ENCODE measurements around the gene OR52W1. TPM values are rescaled to one million over a fixed set of nuclear protein-coding genes. Genes with fewer than 3 reads are reported as not detected.

Gene OR52W1
- total RNA-seq, 1 donor: not detected

GRCh38 chr11:6237266-6237665 is 38.2 kb downstream of the OR52W1 start:
- TF ChIP-seq CTCF (IDR thresholded peaks at IDR 0.05; ENCODE audit: extremely low read depth, low read depth, low read length): no peak
- Histone ChIP-seq H3K79me2 (ENCODE audit: insufficient read depth, low read length) (peaks cover 22% of the 10 kb centered on the region), H2AFZ (ENCODE audit: low read length) (no peak overlapping the region), H4K20me1 (ENCODE audit: insufficient read depth, low read length) (no peaks in the 10 kb centered on the region), H3K27me3 (ENCODE audit: insufficient read depth, low read length) (no peaks in the 10 kb centered on the region), H3K4me3 (ENCODE audit: insufficient read depth, low read length) (no peak overlapping the region), H3K36me3 (ENCODE audit: insufficient read depth, low read length) (no peaks in the 10 kb centered on the region), H3K27ac (ENCODE audit: low read depth, low read length) (no peak overlapping the region), H3K4me2 (ENCODE audit: insufficient read depth, low read length) (no peak overlapping the region), H3K9me3 (ENCODE audit: low read depth, low read length) (no peaks in the 10 kb centered on the region), H3K4me1 (ENCODE audit: insufficient read depth, low read length) (peaks cover 11% of the 10 kb centered on the region)
- no peak for DNase-seq (ENCODE audit: insufficient read length, low spot score, missing footprints)

DNA sequence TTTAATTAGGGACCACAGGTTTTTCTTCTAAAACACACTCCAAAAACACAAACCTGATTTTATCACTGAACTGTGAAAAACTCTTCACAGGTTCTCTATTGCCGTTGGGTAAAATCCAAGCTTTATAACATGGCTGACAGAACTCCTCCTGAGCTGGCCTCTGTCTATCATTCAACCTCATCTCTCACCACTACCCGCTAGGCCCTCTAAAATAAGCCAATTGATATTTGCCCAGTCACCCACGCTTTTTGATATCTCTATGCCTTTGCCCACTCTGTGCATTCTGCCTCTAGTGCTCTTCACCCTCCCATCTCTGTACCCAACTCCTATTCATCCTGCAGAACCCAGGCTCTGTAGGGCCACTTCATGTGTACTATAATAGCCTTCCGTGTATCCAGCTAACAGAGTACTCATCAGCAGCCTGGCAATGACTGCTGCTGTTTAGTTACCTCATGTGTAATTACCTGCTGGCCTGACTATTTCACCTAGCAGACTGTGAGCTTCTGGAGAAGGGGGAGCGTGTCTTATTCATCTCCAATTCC is 38.8 kb downstream of the OR52W1 start:
- H3K4me3 ChIP-seq (ENCODE audit: insufficient read depth, low read length): no peak overlapping the region
- no peaks in the 10 kb centered on the region for H4K20me1 ChIP-seq (ENCODE audit: insufficient read depth, low read length)
- no peak for TF ChIP-seq CTCF (IDR thresholded peaks at IDR 0.05; ENCODE audit: extremely low read depth, low read depth, low read length)
- H3K4me1 ChIP-seq (ENCODE audit: insufficient read depth, low read length): peaks cover 11% of the 10 kb centered on the region
- no peak overlapping the region for H3K27ac ChIP-seq (ENCODE audit: low read depth, low read length)
- H3K79me2 ChIP-seq (ENCODE audit: insufficient read depth, low read length): peaks cover 16% of the 10 kb centered on the region
- no peaks in the 10 kb centered on the region for H3K9me3 ChIP-seq (ENCODE audit: low read depth, low read length)
- no peak overlapping the region for H3K4me2 ChIP-seq (ENCODE audit: insufficient read depth, low read length)
- H2AFZ ChIP-seq (ENCODE audit: low read length): no peak overlapping the region
- H3K27me3 ChIP-seq (ENCODE audit: insufficient read depth, low read length): no peaks in the 10 kb centered on the region
- H3K36me3 ChIP-seq (ENCODE audit: insufficient read depth, low read length): no peaks in the 10 kb centered on the region
- DNase-seq (ENCODE audit: insufficient read length, low spot score, missing footprints): no peak

DNA sequence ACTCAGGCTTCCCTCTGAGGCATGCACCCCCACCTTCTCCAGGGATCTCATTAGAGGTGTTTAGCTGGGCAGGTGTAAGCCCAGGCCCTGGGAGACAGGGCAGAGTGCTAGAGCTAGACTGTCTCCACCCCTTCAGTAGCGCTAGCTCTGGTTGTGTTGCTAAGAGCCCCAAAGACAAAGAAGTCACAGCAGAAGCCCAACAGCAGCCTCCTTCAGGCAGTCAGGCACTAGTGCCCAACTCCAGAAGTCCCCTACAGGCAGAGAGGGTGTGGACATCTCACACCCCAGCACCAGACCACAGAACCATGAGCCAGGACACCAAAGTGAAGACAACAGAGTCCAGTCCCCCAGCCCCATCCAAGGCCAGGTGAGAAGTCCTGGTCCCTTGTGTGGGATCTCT is 39.9 kb downstream of the OR52W1 start, which contains the start of gene CNGA4:
Gene CNGA4, plus strand, starts transcription at position 188 of the 400 bp plus-strand sequence. Its CDS starts 118 bp downstream, at position 306.
- no peak within 1 kb of the TSS for H3K4me2 ChIP-seq (ENCODE audit: insufficient read depth, low read length)
- H3K27ac ChIP-seq (ENCODE audit: low read depth, low read length): no peak within 1 kb of the TSS
- no peaks in the 10 kb centered on the region for H3K27me3 ChIP-seq (ENCODE audit: insufficient read depth, low read length)
- no peaks in the 10 kb centered on the region for H4K20me1 ChIP-seq (ENCODE audit: insufficient read depth, low read length)
- H3K4me1 ChIP-seq (ENCODE audit: insufficient read depth, low read length): peaks cover 6% of the 10 kb centered on the region
- no peak within 1 kb of the TSS for H3K4me3 ChIP-seq (ENCODE audit: insufficient read depth, low read length)
- no peaks in the 10 kb centered on the region for H3K9me3 ChIP-seq (ENCODE audit: low read depth, low read length)
- no peaks in the 10 kb centered on the region for H3K36me3 ChIP-seq (ENCODE audit: insufficient read depth, low read length)
- peak; percentile 70 for DNase-seq (ENCODE audit: insufficient read length, low spot score, missing footprints)
- peaks cover 6% of the 10 kb centered on the region for H3K79me2 ChIP-seq (ENCODE audit: insufficient read depth, low read length)
- no peak within 1 kb of the TSS for H2AFZ ChIP-seq (ENCODE audit: low read length)
- TF ChIP-seq CTCF (IDR thresholded peaks at IDR 0.05; ENCODE audit: extremely low read depth, low read depth, low read length): no peak

GRCh38 chr11:6240139-6240538 is 41.1 kb downstream of the OR52W1 start:
- Histone ChIP-seq H3K36me3 (ENCODE audit: insufficient read depth, low read length) (no peaks in the 10 kb centered on the region), H3K9me3 (ENCODE audit: low read depth, low read length) (no peaks in the 10 kb centered on the region), H4K20me1 (ENCODE audit: insufficient read depth, low read length) (no peaks in the 10 kb centered on the region), H3K27me3 (ENCODE audit: insufficient read depth, low read length) (no peaks in the 10 kb centered on the region), H3K4me2 (ENCODE audit: insufficient read depth, low read length) (no peak overlapping the region), H2AFZ (ENCODE audit: low read length) (no peak overlapping the region), H3K79me2 (ENCODE audit: insufficient read depth, low read length) (no peaks in the 10 kb centered on the region), H3K4me1 (ENCODE audit: insufficient read depth, low read length) (peaks cover 3% of the 10 kb centered on the region), H3K27ac (ENCODE audit: low read depth, low read length) (no peak overlapping the region), H3K4me3 (ENCODE audit: insufficient read depth, low read length) (no peak overlapping the region)
- TF ChIP-seq CTCF (IDR thresholded peaks at IDR 0.05; ENCODE audit: extremely low read depth, low read depth, low read length): no peak
- DNase-seq (ENCODE audit: insufficient read length, low spot score, missing footprints): no peak
